DMS53 treated with DMSO at 0.1 percent for 48 hours (cell line): ENCODE data around the gene BAIAP2L1.
"Not testable (repeated sequence)": the region's sequence is repeated elsewhere in the genome, so short reads cannot be mapped to it uniquely, and the experiment has no call there.

ENCODE experiments used
- DNase-seq: peaks from one replicate; lab custom pipeline; 2025; ENCODE audit not compliant: unreplicated experiment; lab: John Stamatoyannopoulos, UW

The BAIAP2L1 gene, protein sequence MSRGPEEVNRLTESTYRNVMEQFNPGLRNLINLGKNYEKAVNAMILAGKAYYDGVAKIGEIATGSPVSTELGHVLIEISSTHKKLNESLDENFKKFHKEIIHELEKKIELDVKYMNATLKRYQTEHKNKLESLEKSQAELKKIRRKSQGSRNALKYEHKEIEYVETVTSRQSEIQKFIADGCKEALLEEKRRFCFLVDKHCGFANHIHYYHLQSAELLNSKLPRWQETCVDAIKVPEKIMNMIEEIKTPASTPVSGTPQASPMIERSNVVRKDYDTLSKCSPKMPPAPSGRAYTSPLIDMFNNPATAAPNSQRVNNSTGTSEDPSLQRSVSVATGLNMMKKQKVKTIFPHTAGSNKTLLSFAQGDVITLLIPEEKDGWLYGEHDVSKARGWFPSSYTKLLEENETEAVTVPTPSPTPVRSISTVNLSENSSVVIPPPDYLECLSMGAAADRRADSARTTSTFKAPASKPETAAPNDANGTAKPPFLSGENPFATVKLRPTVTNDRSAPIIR

DNA sequence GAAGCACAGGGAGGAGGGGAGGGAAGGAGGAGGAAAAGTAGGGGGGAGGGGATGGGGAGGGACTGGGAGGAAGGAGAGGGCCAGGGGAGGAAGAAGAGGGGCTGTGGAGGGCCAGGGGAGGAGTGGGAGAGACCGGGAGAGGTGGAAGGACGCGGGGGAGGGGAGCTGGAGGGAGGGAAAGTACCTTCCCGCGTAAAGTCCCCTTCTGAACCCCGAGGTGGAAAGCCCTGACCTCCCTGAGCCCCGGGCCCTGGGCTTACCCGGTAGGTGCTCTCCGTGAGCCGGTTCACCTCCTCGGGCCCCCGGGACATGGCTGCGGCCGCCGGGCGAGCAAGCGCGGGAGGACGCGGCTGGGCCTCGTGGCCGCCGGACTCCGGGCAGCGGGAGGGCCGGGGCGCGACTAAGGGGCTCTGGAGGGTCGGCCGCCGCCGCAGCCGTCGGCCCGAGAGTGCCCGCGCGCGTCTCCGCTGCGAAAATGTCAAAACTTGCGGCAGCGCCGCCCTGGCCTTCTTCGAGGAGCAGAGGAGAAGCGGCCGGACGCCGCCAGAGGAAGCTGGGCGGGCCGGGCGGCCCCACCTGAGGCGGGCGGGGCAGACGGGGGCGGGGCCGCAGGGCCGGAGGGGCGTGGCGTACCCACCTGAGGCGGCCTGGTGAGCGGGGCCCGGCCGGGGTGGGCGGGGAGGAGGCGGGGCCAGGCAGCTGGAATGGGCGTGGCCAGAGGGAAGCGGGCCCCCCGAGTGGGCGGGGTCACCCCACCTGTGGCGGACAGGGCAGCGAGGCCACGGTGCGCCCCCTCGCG, at the start of gene BAIAP2L1:
TSS of gene BAIAP2L1 (minus strand) at position 549 of the 799 bp plus-strand sequence. CDS start at position 311, 238 bp downstream.
- DNase-seq, result peak; percentile 84

- no peak for DNase-seq
Measured at GRCh38 chr7:98448766-98449165, 47.9 kb upstream of the BAIAP2L1 start.

- DNase-seq, result not testable (repeated sequence)
Measured at GRCh38 chr7:98440992-98441391, 40.1 kb upstream of the BAIAP2L1 start.

DNA sequence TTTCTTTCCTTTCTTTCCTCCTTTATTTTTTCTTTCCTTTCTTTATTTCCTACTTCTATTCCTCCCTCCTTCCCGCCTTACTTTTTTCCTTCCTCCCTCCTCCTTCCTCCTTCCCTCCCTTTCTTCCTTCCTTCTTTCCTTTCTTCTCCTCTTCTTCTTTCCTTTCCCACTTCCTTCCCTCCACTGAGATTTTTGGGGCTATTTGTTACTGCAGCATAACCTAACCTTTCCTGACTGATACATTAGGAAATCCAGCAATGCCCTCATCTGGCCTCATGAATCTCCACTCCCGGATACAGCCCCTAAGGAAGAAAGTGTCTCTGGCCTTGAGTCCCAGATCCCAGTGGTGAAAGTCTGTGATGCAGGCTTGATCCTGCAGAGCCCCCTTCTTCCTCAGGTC, 38.6 kb upstream of the BAIAP2L1 start:
- no peak for DNase-seq

GRCh38 chr7:98434087-98434486, 33.2 kb upstream of the BAIAP2L1 start:
- no peak for DNase-seq

GRCh38 chr7:98429799-98430198, 28.9 kb upstream of the BAIAP2L1 start:
- DNase-seq, result no peak

DNA sequence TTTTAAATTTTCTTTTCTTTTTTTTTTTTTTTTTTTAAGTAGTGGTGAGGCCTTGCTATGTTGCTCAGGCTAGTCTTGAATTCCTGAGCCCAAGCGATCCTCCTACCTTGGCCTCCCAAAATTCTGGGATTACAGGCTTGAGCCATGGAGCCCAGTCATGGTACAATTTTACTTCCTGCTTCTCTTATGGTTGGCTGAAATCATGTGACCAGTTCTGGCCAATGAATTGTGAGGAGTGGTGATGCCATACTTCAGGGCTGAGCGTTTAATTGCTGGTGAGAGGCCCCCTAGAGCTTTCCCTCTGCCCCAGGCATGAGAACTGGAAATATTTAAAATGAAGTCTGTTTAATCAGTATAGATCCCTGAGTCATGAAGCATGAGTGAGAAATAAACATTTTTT, 22.2 kb upstream of the BAIAP2L1 start:
- DNase-seq, result no peak

DNA sequence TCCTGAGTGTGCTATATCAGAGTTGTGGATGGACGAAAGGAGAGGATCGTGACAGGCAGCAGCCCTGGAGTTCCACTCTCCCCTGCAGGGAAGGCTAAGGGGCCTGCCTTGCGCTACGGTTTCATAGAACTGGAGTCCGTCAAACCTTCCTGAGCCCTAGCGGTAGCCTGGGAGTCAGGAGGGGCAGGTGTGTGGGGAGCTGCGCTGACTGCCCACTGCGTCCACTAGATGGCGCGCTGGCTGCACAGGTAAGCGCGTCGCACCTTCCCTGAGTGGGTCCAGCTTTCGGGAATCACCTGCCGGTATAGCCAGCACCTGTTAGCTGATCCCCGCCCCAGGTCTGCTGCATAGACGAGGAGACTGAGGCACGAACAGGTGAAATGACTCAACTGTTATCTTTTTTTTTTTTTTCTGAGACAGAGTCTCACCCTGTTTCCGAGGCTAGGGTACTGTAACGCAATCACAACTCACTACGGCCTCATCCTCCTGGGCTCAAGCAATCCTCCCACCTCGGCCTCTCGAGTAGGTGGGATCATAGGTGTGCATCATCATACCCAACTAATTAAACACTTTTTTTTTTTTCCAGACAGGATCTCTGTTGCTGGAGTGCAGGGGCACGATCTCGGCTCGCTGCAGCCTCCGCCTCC, 20.2 kb upstream of the BAIAP2L1 start:
- peak; percentile 84 for DNase-seq

DNA sequence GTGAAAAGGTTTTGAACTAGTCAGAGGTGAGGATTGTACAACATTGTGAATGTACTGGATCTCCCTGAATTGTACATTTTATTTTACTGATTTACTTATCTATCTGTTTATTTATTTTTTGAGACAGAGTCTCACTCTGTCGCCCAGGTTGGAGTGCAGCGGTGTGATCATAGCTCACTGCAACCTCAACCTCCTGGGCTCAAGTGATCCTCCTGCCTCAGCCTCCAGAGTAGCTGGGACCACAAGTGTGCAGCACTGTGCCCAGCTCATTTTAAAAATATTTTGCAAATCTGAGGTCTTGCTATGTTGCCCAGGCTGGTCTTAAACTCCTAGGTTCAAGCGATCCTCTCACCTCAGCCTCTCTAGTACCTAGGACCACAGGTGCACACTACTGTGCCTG, 19.1 kb upstream of the BAIAP2L1 start:
- DNase-seq, result not testable (repeated sequence)

DNA sequence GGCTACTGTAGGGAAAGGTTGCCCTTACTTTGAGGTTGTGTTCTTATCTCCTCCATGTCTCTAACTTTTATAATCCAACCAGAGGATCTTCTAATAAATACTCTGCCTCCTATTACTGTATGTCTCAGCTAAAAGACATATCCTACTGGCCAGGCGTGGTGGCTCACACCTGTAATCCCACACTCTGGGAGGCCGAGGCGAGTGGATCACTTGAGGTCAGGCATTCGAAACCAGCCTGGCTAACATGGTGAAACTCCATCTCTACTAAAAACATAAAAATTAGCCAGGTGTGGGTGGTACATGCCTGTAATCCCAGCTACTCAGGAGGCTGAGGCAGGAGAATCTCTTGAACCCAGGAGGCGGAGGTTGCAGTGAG, 18.4 kb upstream of the BAIAP2L1 start:
- not testable (repeated sequence) for DNase-seq

DNA sequence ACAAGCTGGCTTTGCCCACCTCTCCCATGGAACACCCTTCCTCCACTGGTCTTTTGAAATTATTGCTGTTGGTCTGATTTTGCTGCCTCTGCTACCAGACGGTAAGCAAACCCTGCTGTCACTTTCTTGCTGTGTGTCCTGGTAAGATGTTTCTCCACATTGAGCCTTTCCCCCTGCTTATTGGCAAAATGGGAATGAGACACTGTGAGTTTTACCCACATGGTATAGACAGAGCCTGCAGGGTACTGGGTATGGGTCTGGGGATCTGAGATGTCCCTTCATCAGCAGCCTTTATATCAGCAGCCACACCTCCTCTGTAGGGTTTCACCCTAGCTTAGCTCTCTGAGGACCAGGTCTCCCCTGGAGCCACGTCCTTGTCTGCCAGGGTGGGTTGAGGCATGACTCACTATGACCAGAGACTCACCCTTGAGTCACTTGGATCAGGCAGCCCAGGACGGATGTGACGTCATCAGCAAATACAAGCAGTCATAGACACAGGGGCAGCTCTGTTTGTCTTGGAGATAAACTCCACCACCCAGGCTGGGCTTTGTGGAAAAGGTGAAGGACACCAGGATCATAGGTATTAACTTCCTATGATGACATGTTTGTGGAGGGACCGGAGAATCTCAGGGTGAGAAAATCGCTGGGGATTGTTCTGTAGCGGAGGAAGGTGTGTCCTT, 17.9 kb upstream of the BAIAP2L1 start:
- DNase-seq, result peak; percentile 78

GRCh38 chr7:98418271-98418635, 17.4 kb upstream of the BAIAP2L1 start:
- no peak for DNase-seq

DNA sequence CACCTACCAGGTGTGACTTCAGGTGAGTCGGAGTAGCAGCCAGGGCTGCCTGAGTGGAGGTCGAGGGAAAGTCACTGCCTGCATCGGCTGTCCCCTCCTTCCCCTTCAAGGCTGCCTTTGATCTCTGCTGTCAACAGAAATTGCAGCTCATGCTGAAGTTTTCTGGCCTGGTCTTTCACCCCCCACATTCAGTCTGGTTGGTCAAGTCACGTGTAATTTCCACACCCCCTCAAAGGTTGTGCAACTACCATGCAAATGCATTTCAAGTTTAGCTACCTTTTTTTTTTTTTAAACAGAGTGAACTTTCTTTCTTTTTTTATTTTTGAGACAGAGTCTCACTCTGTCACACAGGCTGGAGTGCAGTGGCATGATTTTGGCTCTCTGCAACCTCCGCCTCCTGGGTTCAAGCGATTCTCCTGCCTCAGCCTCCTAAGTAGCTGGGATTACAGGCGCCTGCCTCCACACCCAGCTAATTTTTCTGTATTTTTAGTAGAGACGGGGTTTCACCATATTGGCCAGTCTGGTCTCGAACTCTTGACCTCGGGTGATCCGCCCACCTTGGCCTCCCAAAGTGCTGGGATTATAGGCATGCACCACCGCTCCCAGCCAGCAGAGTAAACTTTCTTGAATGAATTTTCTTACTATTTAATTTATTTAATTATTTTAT, 16.8 kb upstream of the BAIAP2L1 start:
- DNase-seq, result not testable (repeated sequence)

GRCh38 chr7:98414205-98414900, 13.5 kb upstream of the BAIAP2L1 start:
- DNase-seq, result no peak

GRCh38 chr7:98413655-98414054, 12.8 kb upstream of the BAIAP2L1 start:
- not testable (repeated sequence) for DNase-seq

GRCh38 chr7:98409843-98410242, 9.0 kb upstream of the BAIAP2L1 start:
- DNase-seq, result no peak

DNA sequence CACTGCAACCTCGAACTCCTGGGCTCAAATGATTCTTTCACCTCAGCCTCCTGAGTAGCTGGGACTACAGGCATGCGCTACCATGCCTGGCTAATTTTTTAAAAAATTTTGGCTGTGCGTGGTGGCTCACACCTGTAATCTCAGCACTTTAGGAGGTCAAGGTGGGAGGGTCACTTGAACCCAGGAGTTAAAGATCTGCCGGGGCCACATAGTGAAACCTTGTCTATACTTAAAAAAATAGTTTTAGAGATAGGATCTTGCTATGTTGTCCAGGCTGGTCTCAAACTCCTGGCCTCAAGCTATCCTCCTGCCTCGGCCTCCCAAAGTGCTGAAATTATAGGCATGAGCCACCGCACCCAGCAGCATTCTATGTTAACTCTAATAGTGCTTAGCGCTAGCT, 7.3 kb upstream of the BAIAP2L1 start:
- DNase-seq, result not testable (repeated sequence)

DNA sequence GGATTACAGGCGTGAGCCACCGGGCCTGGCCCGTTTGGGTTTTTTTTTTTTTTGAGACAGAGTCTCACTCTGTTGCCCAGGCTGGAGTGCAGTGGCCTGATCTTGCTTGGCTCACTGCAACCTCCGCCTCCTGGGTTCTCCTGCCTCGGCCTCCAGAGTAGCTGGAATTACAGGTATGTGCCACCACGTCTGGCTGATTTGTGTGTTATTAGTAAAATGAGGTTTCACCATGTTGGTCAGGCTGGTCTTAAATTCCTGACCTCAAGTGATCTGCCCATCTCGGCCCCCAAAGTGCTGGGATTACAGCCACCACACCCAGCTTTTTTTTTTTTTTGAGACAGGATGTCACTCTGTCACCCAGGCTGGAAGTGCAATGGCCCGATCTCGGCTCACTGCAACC, 5.9 kb upstream of the BAIAP2L1 start:
- DNase-seq, result no peak

- no peak for DNase-seq
Measured at GRCh38 chr7:98404840-98405239, 4.0 kb upstream of the BAIAP2L1 start.
